GM18858 (cell line): ENCODE measurements around the gene BRD4.

Experiments used
- ATAC-seq: cut with Tn5 transposase; IDR thresholded peaks from one replicate; pipeline ENCODE4 v1.9.1; 2021; ENCODE audit not compliant: unreplicated experiment

Gene BRD4

DNA sequence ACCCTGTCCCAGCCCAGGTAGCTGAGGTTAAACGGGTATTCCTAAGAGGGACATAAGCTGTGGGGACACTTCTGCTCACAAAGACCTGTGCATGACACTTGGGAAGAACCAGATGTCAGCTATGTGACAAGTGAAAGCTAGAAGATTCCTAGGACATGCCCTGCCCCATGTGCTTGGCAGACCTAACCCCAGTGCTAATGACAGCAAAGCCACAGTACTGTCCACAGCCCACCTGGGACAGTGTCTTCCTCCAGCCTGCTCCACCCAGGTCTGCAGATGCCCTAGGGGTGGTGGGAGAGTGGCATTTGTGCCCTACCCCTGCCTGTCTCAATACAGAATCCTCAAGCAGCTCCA lies 81.7 kb downstream of the BRD4 start:
- ATAC-seq, result no peak

- no peak for ATAC-seq
These were observed 82.2 kb downstream of the BRD4 start for GRCh38 chr19:15249972-15250639.

GRCh38 chr19:15249528-15249874 lies 82.8 kb downstream of the BRD4 start:
- ATAC-seq, result no peak

DNA sequence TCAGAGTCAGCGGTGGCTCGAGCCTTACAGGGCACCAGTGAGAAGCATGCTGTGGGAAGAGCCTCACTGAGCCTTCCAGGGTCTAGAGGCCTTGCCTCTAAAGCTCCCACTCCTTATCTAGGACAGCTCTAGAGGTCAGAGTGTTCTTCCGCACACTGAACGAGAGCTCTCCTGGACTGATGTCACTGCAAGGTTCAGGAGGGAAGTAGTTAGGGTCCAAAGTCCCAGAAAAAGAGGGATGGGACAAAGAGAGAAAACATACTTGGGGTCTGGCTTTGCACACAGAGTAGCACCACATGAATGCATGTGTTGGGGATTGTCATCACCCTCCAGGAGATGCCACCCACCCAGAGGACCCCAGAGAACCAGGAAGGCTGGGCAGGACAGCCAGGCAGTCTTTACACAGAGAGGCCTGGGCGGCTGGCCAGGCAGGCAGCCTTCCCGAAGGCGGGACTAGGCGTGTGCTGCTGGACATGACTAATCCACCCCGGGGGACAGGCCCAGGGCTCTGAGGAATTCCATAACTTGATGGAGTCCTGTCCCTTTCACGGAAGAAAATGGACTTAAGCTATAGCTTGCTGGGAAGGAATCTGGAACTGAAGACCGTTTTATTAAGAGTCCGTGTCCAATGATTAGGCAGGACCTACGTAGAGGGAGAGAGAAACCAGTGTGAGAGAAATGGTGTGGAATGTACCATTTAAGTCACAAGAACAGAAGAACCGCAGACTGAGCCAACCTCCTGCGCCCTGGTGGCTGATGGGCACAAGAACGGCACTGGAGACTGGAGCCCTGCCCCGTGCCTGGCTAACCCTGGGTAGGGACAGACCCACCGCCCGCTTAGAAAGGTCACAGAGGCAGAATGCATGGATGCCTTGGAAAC lies 83.5 kb downstream of the BRD4 start:
- ATAC-seq, result no peak

GRCh38 chr19:15248106-15248505 lies 84.2 kb downstream of the BRD4 start:
- ATAC-seq, result no peak

DNA sequence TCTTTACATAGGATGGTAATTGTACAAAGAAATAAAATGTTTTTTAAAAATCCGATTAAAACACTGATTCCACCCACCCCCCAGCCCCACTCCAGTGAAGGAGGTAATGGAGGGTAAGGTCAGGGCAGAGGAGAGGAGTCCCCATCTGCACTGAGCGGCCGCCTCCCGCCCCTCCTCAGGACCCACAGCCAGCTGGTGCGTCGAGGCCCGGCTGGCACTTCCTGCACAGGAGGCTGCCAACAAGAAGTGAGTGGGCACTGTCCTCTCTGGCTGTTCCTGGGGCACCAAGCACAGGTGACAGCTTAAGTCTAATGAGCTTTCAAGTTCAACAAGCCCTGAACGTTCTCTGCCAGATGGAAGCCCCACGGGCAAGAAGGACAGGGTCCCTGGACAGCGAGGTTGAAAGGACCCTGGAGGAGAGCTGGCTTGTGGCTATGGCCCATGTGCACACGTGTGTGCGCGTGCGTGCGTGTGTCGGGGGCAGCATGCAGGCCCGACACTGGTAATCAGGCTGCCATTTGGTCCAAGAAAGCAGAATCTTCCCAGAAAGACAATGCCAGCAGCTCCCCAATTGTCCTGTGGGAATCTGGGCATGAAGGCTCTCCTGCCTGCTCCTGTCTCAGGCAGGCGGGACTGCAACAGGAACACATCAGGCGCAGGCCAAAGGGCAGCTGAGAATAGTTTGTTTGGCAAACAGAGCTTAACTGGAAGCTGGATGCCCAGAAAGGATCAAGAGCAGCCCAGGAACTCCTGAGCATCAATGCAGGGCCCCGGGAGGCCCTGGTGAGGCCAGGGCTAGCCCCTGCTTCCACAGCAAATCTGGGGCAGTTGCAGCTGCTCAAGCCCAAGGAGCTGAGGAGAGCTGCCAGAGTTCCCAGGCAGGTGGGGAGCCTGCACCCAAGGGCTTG lies 85.0 kb downstream of the BRD4 start:
- no peak for ATAC-seq

DNA sequence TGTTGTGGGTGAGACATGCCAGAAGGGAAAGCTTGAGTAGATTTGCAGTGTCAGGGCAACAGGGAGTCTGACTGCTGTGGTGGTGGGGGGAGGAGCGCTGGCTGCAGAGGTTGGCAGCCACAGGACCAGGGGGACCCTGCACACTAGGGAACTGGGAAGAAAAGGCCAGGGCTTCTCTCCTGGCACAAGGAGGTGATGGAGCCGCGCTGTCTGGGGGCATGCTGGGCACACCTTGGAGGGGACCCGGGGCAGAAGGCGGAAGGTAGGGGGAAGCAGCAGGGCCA lies 86.2 kb downstream of the BRD4 start:
- no peak for ATAC-seq

GRCh38 chr19:15245370-15246197 lies 86.8 kb downstream of the BRD4 start:
- no peak for ATAC-seq

DNA sequence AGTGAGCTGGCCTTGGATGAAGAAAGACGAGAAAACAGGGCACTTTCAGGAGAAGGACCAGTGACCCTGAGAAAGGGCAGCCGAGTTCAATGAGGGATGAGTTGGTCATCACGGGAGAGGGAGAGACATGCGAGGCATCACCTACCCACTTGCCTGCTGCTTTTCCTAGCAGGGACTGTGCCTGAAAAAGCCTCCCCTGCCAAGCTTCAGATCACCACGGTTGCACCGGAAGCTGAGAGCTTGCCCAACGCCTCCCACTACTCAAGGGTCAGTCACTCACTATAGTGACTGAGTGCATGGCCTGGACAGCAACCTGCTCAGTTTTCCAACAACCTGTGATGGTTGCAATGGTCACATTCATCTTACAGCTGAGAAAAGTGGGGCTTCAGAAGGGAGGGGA lies 87.5 kb downstream of the BRD4 start:
- ATAC-seq, result no peak

DNA sequence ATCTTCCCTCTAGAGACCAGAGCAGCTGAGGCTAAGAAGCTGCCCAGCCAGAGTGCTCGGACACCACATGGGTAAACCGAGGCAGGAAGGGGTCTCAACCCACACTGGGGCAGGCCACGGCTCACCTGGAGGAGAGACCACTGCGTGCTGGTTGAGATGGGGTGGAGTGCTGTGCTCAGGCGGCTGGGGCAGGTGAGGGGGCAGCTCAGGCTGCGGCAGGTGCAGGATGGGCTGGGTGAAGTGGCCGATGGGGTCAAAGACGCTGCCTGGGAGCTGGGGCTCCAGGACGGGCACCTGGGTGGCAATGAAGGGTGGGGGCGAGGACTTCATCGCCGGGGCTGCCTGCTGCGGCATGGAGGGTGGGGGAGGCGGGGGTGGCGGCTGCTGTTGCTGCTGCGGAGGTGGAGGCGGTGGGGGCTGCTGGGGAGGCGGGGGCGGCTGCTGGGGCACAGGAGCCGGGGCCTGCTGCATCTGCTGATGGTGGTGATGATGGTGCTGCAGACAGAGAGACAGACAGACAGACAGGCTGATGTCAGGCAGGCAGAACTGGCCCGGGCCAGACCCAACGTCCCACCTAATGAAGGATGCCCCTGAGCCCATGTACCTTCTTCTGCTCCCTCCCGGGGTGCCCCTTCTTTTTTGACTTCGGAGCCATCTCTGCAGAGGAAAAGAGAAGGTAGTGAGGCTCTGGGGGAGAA lies 88.1 kb downstream of the BRD4 start:
- no peak for ATAC-seq

DNA sequence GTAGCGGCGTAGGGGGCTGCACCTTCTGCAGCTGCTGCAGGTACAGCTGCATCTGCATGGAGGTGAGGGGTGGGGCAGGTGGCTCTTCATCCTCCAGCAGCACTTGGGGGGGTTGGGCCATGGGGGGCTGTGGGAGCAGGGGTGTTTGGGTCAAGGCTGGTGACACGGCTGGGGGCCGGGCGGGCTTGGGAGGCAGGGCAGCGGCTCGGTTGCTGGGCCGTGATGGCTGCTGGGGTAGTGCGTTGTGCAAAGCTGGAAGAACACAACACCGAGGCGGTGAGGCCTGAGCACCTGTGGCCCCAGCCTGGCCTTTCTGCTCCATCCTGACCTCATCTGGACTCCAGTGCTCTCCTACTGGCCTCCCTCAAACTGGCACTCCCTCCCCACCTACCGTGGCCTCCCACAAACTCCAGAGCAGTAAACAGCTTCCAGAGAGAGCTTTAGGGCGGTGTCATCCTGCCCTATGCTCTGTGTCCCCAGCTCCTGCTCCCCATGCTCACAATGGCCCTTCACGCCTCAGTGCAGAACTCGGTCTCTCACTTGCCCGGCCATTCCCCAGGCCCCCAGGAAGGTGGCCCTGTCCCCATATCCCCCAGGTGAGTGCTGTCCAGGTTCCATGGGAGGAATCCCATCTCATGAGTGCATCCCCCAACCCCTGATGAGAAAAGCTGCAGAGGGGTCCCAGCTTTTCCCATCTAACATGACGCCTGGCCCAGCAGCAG lies 88.9 kb downstream of the BRD4 start:
- no peak for ATAC-seq

DNA sequence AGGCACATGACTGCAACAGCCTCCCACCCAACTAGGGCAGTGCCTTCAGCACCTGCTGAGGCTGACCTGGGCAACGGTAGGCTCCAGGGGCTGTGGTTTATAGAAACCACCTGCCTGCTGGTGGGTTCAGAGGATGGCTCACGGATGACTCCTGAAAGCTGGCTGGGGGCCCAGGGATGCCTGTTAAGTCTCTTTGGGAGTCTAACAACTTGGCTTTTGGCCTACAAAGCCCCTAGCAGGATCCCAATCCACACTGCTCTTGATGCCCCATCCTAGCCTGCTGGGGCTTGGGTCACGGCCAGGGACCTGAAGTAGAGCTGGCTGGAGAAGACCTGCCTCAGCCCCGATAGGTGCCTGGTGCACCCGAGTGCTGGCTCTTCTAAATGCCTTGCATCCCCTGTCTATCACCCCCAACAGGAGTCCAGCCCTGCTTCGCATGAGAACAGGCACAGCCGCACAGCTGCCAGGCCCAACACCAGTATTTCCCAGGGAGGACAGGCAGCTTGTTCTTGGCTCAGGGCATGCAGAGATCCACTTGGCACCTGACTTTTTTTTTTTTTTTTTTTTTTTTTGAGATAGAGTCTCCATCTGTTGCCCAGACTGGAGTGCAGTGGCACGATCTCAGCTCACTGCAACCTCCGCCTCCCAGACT lies 91.0 kb downstream of the BRD4 start:
- no peak for ATAC-seq

GRCh38 chr19:15240515-15240914 lies 91.8 kb downstream of the BRD4 start:
- ATAC-seq, result no peak

DNA sequence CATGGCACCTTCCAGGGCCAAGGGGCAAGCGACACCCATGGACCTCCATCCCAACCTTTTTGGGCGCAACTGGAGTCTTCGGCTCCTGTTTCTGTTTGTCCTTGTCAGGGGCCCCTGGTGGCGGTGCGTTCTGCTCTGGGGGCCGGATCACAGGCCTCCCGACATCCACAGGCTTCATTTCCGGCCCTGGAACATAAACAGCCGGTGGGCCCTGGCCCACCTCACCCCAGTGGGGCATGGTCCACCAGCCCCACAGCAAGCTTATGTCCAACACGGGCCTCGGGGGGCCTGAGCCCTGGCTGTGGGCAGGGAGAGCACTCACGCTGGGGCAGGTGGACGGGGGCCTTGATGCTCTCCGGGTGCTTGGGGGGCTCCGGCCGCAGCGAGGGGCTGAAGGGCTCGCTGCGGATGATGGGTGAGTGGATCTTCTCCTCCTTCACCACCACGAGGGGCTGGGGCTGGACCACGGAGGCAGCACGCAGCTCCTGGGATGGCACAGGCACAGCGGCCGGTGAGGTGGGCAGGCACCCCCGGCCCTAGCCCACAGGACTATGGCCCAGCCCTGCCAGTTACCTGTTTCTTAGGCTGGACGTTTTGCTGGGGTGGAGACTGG lies 92.9 kb downstream of the BRD4 start:
- ATAC-seq, result no peak

GRCh38 chr19:15238639-15239155 lies 93.6 kb downstream of the BRD4 start:
- no peak for ATAC-seq

GRCh38 chr19:15237759-15238638 lies 94.3 kb downstream of the BRD4 start:
- no peak for ATAC-seq

GRCh38 chr19:15236886-15237285 lies 95.5 kb downstream of the BRD4 start:
- ATAC-seq, result no peak

DNA sequence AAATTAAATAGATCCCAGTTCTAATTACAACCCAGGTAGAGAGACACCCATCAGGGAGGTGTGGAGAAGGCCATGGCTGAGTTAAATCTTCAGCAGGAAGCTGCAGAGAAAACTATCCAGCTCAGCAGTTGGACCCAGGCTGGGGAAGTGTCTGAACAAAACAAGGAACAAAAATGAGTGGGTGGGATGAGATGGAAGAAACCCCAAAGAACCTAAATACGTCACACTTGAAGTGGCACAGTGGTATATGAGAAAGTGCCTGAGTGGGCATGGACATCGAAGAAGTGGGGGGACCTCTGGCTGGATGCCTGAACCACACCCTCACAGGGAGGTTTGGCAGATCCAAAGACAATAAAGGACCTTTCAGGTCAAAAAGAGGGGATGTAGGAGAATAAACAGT lies 96.6 kb downstream of the BRD4 start:
- no peak for ATAC-seq
